ENCODE results near the gene SBDS.
"Not testable (repeated sequence)": the region's sequence is repeated elsewhere in the genome, so short reads cannot be mapped to it uniquely, and the experiment has no call there.

SBDS gene

DNA sequence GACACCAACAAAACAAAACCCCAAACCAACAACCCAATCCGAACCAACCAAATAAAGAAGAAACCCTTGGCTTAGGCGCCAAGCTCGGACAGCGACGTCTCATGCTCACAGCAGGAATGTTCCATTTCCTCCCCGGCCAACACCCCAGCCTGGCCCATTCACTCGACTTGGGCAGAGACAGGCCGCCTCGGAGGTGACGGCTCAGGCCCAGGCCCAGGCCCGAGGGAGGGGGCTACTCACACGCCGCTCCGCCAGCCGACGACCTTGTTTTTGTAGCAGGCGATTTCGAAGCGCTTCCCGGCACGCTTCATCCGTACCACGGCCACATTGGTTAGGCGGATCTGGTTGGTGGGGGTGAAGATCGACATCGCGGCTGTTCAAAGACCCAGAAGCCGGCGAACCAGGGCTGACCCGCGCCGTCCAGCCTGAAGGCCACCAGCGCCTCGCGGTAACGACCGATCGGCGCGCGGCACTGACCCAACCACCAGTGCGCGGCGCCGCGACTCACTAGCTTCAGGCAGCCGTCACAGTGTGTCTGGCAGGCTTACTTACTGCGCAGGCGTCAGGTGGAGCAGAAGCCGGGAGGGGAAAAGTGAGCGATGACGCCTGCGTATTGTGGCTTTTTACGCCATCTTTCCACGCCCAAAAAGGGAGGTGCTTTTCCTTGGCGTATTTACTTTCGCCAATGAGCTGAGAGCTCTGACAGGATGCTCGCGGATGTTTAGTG is at the start of gene SBDS:
Gene SBDS (minus strand): TSS at position 537 of the 727 bp plus-strand sequence. CDS start 169 bp downstream, at position 368.
- DNase-seq = peak; percentile 99

DNA sequence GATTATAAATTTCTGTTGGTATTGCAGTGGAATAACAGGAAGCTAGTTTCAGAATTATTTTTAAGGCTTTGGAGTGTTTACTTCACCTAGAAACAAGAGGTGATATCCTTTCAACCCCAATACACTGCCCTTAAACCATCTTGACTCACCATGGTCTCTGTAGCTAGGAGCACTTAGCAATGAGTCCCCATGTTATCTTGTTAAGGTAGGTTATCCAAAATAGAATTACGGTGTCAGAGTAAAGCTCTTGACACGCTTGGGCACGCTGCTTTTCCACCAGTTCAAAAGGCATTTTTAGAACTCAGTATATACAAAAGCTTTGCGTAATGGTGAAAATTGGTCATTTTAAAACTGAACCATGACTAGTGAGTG is 48.2 kb upstream of the SBDS start:
- DNase-seq = not testable (repeated sequence)

DNA sequence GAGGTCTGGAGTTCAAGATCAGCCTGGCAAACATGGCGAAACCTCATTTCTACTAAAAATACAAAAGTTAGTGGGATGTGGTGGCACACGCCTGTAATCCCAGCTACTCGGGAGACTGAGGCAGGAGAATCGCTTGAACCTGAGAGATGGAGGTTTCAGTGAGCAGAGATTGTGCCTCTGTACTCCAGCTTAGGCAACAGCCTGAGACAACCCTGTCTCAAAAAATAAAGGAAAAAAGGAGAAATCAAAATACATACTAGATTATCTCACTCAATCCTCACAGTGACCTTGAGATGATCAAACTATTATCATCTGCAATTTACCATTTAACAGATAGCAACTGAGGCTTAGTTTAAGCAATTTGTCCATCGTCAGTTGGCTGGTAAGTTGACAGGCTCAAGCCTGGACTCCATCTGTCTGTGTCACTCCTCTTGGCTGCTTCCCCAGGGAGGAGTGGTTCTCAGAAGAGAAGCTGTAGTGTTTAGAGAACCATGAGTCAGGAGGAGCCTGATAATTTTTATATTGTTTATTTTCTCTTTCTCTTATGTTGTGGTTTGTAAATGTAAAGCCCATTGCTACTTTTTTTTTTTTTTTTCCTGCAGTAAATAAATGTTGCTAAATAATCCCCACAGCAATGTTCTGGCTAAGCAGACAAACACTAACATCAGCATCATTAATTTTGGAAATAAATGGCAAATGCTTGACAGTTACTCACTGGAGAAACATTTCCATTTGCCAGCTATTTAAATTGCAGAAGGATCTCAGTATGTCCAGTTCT is 47.6 kb upstream of the SBDS start:
- DNase-seq = peak; percentile 45

DNA sequence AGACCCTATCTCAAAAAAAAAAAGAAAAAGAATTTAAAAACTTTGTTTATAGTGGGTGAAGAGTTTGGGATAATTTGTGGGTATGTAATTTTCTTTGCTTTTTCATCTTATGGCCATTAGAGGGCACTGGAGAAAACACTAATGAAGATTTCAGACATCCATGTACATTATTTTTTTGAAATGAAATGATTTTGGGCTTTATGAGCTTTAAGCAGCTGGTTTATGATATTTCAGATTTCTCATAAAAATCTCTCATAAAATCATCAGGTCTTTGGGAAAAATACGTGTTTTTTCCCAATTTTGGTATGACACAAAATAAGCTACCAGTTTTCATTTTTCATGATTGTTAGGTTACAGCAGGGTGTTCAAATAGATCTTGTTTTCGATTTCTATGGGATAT is 45.4 kb upstream of the SBDS start:
- DNase-seq = peak; percentile 8

DNA sequence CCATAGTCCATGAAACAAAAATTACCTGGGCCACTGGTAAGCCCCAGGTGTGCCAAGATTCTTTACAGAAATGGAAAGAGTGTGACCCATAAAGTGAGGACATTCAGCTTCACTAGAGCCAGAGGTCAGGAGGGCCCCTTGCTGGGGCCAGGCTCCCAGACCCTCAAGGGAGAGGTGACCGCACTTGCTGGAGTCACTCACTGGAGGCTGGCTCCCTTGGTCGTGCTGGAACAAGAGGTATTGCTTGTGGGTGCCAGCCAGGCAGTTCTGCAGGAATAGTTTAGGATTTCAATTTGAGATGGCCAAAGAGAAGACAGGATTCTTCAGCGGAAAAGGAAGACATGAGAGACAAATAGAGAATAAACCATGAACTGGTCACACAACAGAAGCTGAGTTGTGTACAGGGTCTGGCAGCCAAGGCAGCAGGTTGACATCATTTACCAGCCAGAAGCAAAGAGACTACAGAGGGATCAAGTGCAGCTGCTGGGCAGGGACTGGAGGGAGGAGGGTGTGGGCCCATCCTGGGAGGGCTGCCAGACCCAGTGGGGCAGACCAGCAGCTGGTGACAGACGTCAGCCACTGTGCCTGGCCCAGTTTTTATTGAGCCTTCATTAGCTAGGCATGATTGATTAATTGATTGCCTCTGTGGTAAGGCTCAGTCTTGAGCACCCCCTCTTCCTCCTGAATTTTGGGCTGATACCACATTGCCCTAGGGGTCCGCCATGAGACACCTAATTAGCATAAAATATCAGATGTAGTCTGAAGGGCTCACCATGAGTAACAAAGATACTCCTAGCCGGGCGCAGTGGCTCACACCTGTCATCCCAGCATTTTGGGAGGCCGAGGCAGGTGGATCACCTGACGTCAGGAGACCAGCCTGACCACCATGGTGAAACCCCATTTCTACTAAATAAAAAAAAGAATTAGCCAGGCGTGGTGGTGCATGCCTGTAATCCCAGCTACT is 41.3 kb upstream of the SBDS start:
- DNase-seq = not testable (repeated sequence)

DNA sequence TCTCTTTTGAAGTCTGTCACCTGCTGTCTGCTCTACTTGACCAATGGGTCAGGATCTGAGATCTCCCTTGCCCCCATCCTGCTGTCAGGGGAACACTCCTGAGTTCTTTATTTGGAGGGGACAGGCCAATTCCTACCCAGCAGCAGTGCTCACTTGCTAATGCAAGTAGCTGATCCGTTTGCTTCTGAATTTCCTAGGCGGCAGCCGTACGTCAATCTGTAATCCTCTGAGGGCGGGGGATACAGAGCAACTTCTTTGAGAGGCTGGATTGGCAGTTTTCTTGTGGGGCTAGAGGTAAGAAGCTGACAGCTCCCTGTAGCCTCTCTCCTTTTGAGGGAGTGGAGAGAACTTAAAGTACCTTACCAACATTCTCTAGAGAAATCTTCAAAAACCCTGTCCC is 37.9 kb upstream of the SBDS start:
- DNase-seq = no peak

DNA sequence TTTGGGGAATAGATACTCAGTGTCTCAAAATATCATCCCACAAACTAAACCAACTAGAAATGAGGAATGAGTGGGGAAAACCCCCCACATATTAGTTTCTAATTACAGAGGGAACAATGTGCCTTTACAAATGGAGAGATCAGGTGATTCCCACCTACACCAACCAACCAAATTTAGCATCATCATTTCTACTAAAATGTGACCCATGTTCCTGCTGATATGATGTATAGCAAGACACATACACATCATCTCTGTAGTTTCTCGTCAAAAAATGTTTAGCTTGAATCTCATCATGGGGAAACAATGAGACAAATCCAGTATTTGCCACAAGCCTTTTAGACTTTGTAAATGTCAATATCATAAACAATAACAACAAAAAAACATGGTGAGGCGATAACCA is 36.3 kb upstream of the SBDS start:
- not testable (repeated sequence) for DNase-seq

DNA sequence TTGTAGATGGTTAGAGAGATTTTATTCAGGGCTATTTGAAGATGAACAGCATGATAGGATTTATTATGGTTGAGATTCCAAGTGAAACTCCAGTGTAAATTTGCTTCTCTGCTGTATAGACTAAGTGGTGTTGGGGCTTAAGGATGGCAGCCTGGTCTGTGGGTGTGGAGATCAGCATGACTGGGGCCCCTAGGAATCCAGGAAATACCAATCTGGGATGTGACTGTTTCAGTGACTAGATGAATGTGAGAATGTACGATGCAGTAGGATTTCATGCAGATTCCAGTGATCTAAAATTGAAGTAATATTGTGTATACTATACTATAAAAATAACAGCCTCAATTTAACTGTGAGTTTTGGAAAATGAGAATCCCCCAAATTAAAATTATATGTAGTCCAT is 30.1 kb upstream of the SBDS start:
- peak; percentile 59 for DNase-seq

DNA sequence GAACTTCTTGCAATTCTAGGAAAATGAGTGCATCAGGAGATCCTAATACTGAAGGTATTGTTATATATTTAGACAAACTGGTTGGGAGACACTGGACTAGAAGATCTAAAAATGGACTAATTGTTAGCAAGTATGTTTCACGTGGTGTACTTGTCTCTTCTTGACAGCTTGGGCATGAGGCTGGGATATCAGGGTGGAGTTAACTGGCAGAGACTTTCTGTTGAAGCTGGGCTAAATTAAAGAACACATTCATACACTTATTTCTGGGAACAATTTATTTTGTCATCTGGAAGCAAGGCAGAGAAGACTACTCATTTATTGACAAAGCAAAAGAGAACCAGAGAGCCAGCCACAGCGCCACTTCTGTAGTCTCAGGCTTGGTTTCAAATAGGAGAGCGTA is 27.1 kb upstream of the SBDS start:
- no peak for DNase-seq

DNA sequence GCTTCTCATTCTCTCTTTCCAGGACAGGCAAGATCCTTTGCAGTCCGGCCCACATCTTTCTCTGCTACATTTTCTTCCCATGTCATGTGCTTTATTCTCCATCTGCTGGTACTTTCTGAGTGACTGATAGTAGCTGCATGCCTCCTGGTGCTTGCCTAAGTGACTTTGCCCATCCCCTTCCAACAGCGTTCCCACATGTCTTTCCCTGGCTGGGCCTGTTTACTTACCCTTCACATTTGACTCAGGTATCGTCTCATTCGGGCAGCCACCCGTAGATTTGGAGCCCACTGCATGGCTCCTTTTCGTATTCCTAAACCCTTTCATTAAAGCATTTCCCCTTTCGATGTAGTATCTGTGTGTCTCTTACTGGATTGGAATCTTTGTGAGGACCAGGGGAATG is 25.9 kb upstream of the SBDS start:
- DNase-seq = no peak

DNA sequence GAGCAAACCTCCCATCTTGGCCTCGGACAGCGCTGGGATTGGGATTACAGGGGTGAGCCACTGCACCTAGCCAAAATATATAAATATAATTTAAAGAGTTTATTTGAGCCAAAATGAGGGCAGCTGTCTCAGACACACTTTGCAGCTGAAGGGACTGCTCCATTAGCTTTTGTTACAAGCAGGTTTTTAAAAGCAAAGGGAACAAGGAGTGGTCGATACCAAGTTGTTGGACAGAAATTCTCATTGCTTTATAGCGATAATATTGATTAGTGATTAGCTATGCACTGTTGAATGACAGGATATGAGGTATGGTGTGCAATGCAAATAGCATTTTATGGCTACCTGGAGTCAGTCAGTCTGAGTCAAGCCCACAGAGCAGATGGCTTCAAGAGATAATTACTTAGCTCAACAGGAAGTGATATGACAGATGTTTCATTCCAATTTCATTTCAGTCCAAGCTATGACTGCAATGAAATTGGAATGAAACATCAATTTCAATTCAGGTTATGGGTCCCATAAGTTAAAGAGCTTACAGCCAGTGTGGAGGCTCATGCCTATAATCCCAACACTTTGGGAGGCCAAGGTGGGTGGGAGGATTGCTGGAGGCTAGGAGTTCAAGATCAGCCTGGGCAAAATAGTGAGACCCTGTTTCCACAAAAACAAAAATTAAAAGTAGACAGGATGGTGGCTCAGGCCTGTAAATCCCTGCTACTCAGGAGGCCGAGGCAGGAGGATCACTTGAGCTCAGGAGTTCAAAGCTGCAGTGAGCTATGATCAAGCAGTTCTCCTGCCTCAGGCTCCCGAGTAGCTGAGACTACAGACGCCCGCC is 24.4 kb upstream of the SBDS start:
- DNase-seq = no peak

DNA sequence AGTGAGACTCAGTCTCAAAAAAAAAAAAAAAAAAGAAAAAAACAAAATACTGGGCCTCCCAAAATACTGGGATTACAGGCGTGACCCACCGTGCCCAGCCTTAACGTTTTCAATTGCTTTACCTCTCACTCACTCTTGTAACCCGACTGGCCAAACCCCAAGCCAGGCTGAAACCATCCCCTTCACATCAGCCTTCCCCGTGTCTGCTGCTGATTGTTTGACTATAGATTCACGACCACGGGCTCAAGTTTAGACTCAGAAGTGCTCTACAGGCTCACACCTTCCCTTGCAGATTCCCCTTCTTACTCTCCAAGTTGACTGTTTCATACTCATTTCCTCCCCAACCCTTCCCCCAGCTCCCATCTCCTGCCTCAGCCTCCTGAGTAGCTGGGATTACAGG is 23.6 kb upstream of the SBDS start:
- DNase-seq = no peak

DNA sequence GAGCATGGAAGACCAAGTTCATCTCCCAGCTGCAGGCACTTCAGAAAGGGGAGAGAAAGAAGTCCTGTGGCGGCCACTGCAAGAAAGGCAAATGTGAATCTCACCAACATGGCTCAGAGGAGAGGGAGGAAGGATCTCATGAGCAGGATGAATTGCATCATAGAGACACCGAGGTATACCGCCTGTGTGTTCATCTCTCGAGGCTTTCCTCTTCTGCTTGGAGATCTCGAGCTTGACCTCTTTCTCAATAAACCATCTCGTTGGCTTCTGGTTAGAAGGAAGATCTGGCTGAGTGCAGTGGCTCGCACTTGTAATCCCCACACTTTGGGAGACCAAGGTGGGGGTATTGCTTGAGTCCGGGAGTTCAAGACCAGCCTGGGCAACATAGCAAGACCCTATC is 22.6 kb upstream of the SBDS start:
- not testable (repeated sequence) for DNase-seq

DNA sequence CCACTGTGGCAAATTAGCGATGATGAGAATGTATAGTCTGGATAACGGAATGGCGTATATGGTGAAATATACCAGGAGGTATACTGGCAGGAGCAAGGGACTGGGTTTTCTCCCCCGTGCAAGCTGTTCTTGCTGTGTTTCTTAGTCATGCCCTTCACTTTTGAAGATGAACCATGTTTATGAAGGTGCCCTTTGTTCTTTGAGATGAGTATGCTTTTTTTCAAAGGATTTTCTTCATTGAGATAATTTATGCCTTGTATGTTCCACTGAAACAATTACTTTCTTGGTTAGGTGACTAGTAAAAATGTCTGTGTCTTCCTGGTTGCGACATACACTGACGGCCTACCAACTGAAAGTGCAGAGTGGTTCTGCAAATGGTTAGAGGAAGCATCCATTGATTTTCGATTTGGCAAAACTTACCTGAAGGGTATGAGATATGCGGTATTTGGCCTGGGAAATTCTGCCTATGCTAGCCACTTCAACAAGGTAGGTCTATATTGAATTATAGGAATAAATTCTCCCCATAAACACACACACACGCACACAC is 18.8 kb upstream of the SBDS start:
- DNase-seq = not testable (repeated sequence)

DNA sequence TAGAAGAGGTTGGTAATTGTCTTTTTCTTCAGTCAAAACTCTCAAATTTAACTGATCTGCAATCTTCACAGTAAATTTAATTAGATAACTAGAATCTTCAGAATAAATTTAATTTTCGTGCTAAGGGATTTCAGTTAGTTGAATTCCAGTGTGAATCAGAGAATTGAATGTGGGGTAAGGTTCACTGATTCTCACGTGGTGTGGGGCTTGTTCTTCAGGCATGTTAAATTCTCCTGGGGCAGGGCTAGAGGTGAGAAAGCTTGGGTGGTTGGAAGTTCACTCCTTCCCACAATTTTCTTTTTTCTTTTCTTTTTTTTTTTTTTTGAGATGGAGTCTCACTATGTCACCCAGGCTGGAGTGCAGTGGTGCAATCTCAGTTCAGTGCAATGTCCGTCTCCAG is 14.3 kb upstream of the SBDS start:
- not testable (repeated sequence) for DNase-seq

DNA sequence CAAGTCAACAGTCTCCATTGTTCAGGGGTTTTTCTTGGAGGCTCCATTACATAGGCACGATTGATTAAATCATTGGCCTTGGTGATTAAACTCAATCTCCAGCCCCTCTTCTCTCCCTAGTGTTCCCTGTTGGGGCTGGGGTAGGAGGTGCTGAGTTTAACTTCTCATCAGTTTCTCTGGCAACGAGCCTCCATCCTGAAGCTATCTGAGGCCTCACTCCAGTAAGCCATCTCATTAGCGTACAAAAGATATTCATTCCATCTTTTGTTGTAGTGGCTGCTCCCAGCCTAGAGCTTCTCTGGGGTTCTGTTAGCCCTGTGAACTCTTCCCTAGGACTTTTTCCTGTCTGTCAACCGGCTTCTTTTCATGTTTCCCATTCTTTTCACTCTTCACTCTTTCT is 12.9 kb upstream of the SBDS start:
- DNase-seq = no peak

DNA sequence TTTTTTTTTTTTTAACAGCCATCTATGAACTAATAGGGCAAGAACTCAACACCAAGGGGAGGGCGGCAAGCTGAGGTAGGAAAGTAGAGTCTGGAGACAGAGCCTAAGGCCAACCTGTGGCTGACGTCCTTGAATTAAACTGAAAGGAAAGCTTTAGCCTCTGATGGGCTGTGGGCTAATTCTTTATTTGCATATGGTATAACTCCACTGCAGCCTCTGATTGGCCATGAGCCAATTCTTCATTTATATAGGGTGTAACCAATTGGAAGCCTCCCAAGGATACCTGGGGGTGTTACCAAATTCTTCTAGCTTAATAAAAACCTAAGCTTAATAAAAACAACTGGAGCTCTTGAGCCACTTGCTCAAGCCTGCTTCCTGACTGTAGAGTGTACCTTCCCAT is 11.6 kb upstream of the SBDS start:
- DNase-seq = no peak

DNA sequence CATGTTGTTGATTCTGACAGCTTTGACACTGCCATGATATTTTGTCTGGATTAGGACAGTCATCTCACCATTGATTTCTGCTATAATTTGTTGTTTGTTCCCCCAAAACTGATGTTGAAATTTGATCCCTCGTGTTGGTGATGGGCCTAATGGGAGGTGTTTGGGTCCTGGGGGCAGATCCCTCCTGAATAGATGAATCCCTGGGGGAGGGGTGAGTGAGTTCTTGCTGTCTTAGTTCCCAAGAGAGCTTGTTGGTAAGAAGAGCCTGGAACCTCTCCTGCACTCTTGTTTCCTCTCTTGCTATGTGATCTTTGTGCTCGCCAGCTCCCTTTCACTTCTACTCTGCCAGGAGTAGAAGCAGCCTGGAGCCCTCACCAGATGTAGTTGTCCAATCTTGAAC is 8.8 kb upstream of the SBDS start:
- DNase-seq = not testable (repeated sequence)

DNA sequence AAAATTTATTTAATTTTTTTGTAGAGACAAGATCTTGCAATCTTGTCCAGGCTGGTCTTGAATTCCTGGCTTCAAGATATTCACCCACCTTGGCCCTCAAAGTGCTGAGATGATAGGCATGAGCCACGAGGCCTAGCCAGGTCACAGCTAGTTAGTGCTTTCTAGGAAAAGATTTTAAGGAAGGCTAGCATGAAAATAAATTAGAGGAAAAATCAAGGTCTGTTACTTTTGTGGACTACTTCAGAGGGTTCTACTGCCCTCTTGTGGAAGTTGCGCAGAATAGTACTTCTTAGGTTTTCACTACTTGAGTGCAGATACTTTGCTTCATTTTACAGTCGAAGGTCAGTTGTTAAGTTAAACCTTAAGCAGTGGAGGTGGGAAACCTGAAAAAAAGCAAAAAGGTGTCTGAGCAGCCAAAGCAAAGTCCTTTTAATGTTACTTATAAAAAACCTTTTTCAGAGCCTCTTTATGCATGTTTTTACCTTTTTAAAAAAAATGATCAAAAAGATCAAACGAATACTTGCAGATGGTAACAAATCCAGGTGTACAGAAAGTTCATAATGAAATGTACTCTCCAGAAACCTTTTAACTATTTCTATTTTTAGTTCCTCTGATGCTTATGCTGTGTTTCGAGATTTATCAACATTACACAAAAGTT is 5.3 kb upstream of the SBDS start:
- peak; percentile 36 for DNase-seq

DNA sequence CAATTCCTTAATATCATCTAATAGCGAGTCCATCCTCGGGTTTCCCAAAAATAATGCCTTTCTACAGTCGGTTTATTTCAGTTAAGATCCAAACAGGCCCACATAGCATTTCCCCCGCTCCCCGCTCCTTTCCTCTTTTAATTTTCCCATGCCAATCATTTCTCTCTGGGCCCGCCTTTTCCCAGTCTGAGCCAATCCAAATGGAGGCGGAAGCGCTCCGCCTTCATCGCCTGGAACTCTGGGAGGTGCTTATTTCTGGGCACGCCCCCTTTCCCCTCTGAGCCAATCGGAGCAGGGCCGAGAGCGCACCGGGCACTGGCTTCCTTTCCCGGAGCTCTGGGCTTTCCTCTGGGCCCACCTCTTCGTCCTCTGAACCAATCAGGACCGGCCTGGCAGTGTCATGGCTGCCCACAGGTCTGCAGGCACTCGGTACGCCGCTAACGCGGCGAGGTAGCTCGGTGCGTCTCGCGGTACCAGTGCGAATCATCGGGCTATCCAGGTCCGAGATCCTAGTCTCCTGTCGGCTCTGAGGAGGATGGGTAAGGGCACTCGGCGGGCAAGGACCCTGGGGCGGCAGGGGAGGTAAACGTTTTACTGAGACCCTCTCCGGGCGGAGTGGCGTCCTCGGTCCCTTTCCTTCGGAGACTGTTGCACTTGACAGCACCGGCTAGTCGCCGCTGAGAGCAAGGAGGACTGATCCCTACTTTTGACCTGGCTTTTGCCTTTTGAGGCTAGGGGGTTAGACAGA is 1.2 kb upstream of the SBDS start, which contains the start of gene TYW1:
Gene TYW1 (plus strand): TSS at position 390 of the 748 bp plus-strand sequence. CDS start 146 bp downstream, at position 536.
- DNase-seq = peak; percentile 96

DNA sequence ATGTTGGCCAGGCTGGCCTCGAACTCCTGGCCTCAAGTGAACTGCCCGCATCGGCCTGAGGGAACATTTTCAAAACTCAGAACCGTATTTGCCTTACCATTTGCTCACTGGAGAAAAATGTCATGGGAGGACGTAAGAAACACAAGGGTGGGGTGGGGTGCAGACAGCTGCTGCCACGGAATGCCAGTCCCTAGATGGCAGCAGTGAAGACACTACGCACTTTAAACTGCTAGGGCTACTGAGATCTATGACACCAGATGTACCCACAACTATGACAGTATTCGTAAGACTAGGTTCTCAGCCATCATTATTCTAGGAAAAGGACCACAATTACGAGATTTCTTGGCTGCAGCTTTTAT is 716 bp downstream of the SBDS start:
- DNase-seq = peak; percentile 61
